Natural killer cell (primary cell): ENCODE data around the gene SLC35F3. TPM values are rescaled to one million over a fixed set of nuclear protein-coding genes. Genes with fewer than 3 reads are reported as not detected.

ENCODE experiments used
- ATAC-seq, 3 donors: fragments of 150-1000 bp in 2 of 3; fragments of 200-7000 bp in 1 of 3; cut with Tn5 transposase; 1 replicate in 1 of 3; 2 replicates in 2 of 3; pipeline ENCODE4 v1.10.0; 2021; ENCODE audit warnings: mild to moderate bottlenecking in 2 of 3, moderate library complexity in 2 of 3
- DNase-seq, 2 donors: peaks; one replicate each; pipeline versions ENCODE4 v3.0.0 to v3.0.0-alpha.2; 2013 to 2021; ENCODE audit warnings: mixed read lengths in 1 of 2
- H3K27ac ChIP-seq: one replicate; pipeline ENCODE4 v1.5.1; 2013; ENCODE audit warnings: mild to moderate bottlenecking, low read length
- H3K27me3 ChIP-seq: one replicate; pipeline ENCODE4 v1.6.1; 2013; ENCODE audit warnings: low read length; ENCODE audit not compliant: control insufficient read depth, insufficient read depth
- H3K36me3 ChIP-seq: one replicate; pipeline ENCODE4 v1.6.1; 2013; ENCODE audit warnings: low read length; ENCODE audit not compliant: control insufficient read depth, insufficient read depth
- H3K4me1 ChIP-seq: one replicate; pipeline ENCODE4 v1.6.1; 2013; ENCODE audit warnings: low read length; ENCODE audit not compliant: control insufficient read depth, insufficient read depth
- H3K4me3 ChIP-seq: one replicate; pipeline ENCODE4 v1.5.1; 2013; ENCODE audit warnings: low read length
- H3K9me3 ChIP-seq: one replicate; pipeline ENCODE4 v1.6.1; 2013; ENCODE audit warnings: low read length; ENCODE audit not compliant: control insufficient read depth, insufficient read depth
- H3K27ac Mint-ChIP-seq, 2 donors: one replicate each; pipeline ENCODE4 v1.8.0; 2022; ENCODE audit warnings: mild to moderate bottlenecking in 2 of 2, mixed read lengths in 2 of 2, moderate library complexity in 1 of 2
- H3K27me3 Mint-ChIP-seq, 2 donors: one replicate each; pipeline ENCODE4 v1.8.0; 2022; ENCODE audit warnings: low read depth in 2 of 2, mixed read lengths in 2 of 2
- H3K36me3 Mint-ChIP-seq: one replicate; pipeline ENCODE4 v1.8.0; 2022; ENCODE audit warnings: mixed read lengths
- H3K4me1 Mint-ChIP-seq, 2 donors: one replicate each; pipeline ENCODE4 v1.8.0; 2022; ENCODE audit warnings: mixed read lengths in 2 of 2
- H3K4me3 Mint-ChIP-seq: one replicate; pipeline ENCODE4 v1.8.0; 2022; ENCODE audit warnings: mild to moderate bottlenecking, moderate library complexity, mixed read lengths
- H3K9me3 Mint-ChIP-seq, 2 donors: one replicate each; pipeline ENCODE4 v1.8.0; 2022; ENCODE audit warnings: mixed read lengths in 2 of 2
- CTCF ChIP-seq: fragments of 200-600 bp; IDR thresholded peaks from one replicate; pipeline ENCODE4 v1.8.0; 2022; ENCODE audit warnings: antibody characterized with exemption
- WGBS: methylation state at CpG from one replicate; pipeline ENCODE4 v1.1.7; 2013; ENCODE audit warnings: missing lambda C conversion rate; ENCODE audit not compliant: insufficient coverage; 5-methylcytosine and 5-hydroxymethylcytosine counted together
- intact Hi-C: fragments of 100-400 bp; cut with micrococcal nuclease; formaldehyde crosslinking; loops from one replicate; pipeline ENCODE4 v1.14.2; 2022
- total RNA-seq, 4 donors: library from RNA; stranded (reverse); fragments of 120-200 nt in 1 of 4; gene quantifications; one replicate each; pipeline versions ENCODE4 v1.2.3 to v1.2.4, GENCODE V29; 2013 to 2022

Gene SLC35F3
- total RNA-seq, 3 donors from 2014 or later (not counting 1 experiment from before 2014, with no cell fraction given) = not detected

- Histone ChIP-seq H3K27me3 (no peaks in the 10 kb centered on the region), H3K9me3 (no peaks in the 10 kb centered on the region), H3K4me1 (peaks cover 8% of the 10 kb centered on the region), H3K4me3 (peak overlapping the region; percentile 48), H3K27ac (no peak overlapping the region), H3K36me3 (no peaks in the 10 kb centered on the region)
- Mint-ChIP-seq H3K27ac (peak overlapping the region; percentile 70 to 77), H3K4me1 (peaks cover 21 to 22% of the 10 kb centered on the region in 2 donors), H3K27me3 (peaks cover 38 to 60% of the 10 kb centered on the region in 2 donors), H3K36me3 (no peaks in the 10 kb centered on the region), H3K4me3 (peak overlapping the region; percentile 94), H3K9me3 (no peaks in the 10 kb centered on the region)
- intact Hi-C loops = no loop called here
- 27% methylated on average over 19 of the region's 20 CpGs for WGBS
- peak; percentile 85 to 94 (median 90) for ATAC-seq
- peak; percentile 40 to 88 for DNase-seq
- peak; percentile 82 for TF ChIP-seq CTCF
These were observed 422.3 kb downstream of the SLC35F3 start for GRCh38 chr1:234326497-234327366.

- Histone ChIP-seq H3K27me3 (no peaks in the 10 kb centered on the region), H3K4me1 (peaks cover 8% of the 10 kb centered on the region), H3K4me3 (no peak overlapping the region), H3K36me3 (no peaks in the 10 kb centered on the region), H3K9me3 (no peaks in the 10 kb centered on the region), H3K27ac (no peak overlapping the region)
- WGBS = 95% methylated on average over 9 of the region's 9 CpGs
- no peak for ATAC-seq
- Mint-ChIP-seq H3K4me3 (no peak overlapping the region), H3K27ac (no peak overlapping the region), H3K9me3 (no peaks in the 10 kb centered on the region), H3K27me3 (peaks cover 39 to 59% of the 10 kb centered on the region in 2 donors), H3K4me1 (peaks cover 21 to 22% of the 10 kb centered on the region in 2 donors), H3K36me3 (no peaks in the 10 kb centered on the region)
- no peak for TF ChIP-seq CTCF
- intact Hi-C loops = no loop called here
- no peak for DNase-seq
These were observed 423.2 kb downstream of the SLC35F3 start for GRCh38 chr1:234327577-234328164.

- H3K27ac Mint-ChIP-seq = no peak overlapping the region
These were observed 426.4 kb downstream of the SLC35F3 start for GRCh38 chr1:234330843-234331215.

More at GRCh38 chr1:234330843-234331215, 426.4 kb downstream of the SLC35F3 start:
- no peak for TF ChIP-seq CTCF
- DNase-seq (no peak), ATAC-seq (no peak)
- Histone ChIP-seq H3K36me3 (no peaks in the 10 kb centered on the region), H3K27me3 (no peaks in the 10 kb centered on the region), H3K4me1 (peaks cover 8% of the 10 kb centered on the region), H3K9me3 (no peaks in the 10 kb centered on the region), H3K27ac (no peak overlapping the region), H3K4me3 (no peak overlapping the region)
- Mint-ChIP-seq H3K27me3 (peaks cover 21 to 51% of the 10 kb centered on the region in 2 donors), H3K9me3 (no peaks in the 10 kb centered on the region), H3K4me3 (no peak overlapping the region), H3K4me1 (peaks cover 11% of the 10 kb centered on the region in 2 donors), H3K36me3 (no peaks in the 10 kb centered on the region)
- WGBS = 95% methylated on average over 4 of the region's 4 CpGs
- intact Hi-C loops = no loop called here
